Neural progenitor cell (in vitro differentiated cells): ENCODE measurements around the gene NOS1AP. TPM values are rescaled to one million over a fixed set of nuclear protein-coding genes. Genes with fewer than 3 reads are reported as not detected.

Source experiments
- DNase-seq: peaks from one replicate; pipeline ENCODE4 v3.0.0-alpha.2; 2016; ENCODE audit warnings: low spot score
- H2AFZ ChIP-seq: fragments of 200-600 bp; sonication (generic); replicated peaks from 2 replicates; pipeline ENCODE4 v1.6.1; 2016; ENCODE audit warnings: antibody characterized with exemption
- H3F3A ChIP-seq: fragments of 200-600 bp; sonication (generic); 2 replicates; pipeline ENCODE4 v1.6.1; 2016; ENCODE audit warnings: antibody characterized with exemption, low read depth
- H3K27ac ChIP-seq: fragments of 200-600 bp; sonication (generic); 2 replicates; pipeline ENCODE4 v1.5.1; 2016; ENCODE audit warnings: mild to moderate bottlenecking
- H3K27me3 ChIP-seq: fragments of 200-600 bp; sonication (generic); 2 replicates; pipeline ENCODE4 v1.6.1; 2016; ENCODE audit warnings: mild to moderate bottlenecking, moderate library complexity
- H3K36me3 ChIP-seq: fragments of 200-600 bp; sonication (generic); 2 replicates; pipeline ENCODE4 v1.5.1; 2016
- H3K4me1 ChIP-seq: fragments of 200-600 bp; sonication (generic); 2 replicates; pipeline ENCODE4 v1.6.1; 2016; ENCODE audit warnings: mixed run types
- H3K4me2 ChIP-seq: fragments of 200-600 bp; sonication (generic); 2 replicates; pipeline ENCODE4 v1.6.1; 2016
- H3K4me3 ChIP-seq: fragments of 200-600 bp; sonication (generic); 2 replicates; pipeline ENCODE4 v1.5.1; 2016
- H3K79me2 ChIP-seq: fragments of 200-600 bp; sonication (generic); 2 replicates; pipeline ENCODE4 v1.6.1; 2016; ENCODE audit warnings: low read depth
- H3K9ac ChIP-seq: fragments of 200-600 bp; sonication (generic); 2 replicates; pipeline ENCODE4 v1.6.1; 2016
- H3K9me3 ChIP-seq: fragments of 200-600 bp; sonication (generic); 2 replicates; pipeline ENCODE4 v1.5.1; 2016; ENCODE audit warnings: low read depth
- H4K20me1 ChIP-seq: fragments of 200-600 bp; sonication (generic); 2 replicates; pipeline ENCODE4 v1.6.1; 2016; ENCODE audit warnings: low read depth
- H3K27ac Mint-ChIP-seq: 3 replicates; pipeline ENCODE4 v1.8.0; 2021; ENCODE audit warnings: mixed read lengths
- H3K27me3 Mint-ChIP-seq: 2 replicates; pipeline ENCODE4 v1.8.0; 2022; ENCODE audit warnings: low read depth, mild to moderate bottlenecking, inconsistent platforms, moderate library complexity, mixed read lengths; ENCODE audit not compliant: insufficient read depth
- H3K36me3 Mint-ChIP-seq: 3 replicates; pipeline ENCODE4 v1.8.0; 2021; ENCODE audit warnings: mixed read lengths
- H3K4me1 Mint-ChIP-seq: 3 replicates; pipeline ENCODE4 v1.8.0; 2021; ENCODE audit warnings: mixed read lengths
- H3K4me3 Mint-ChIP-seq: 3 replicates; pipeline ENCODE4 v1.8.0; 2021; ENCODE audit warnings: mild to moderate bottlenecking, moderate library complexity, mixed read lengths
- H3K9me3 Mint-ChIP-seq: 3 replicates; pipeline ENCODE4 v1.8.0; 2020; ENCODE audit warnings: mixed read lengths
- CTCF ChIP-seq: fragments of 200-600 bp; sonication (generic); IDR thresholded peaks from 2 replicates; pipeline ENCODE4 v1.5.1; 2017; ENCODE audit warnings: antibody characterized with exemption, mild to moderate bottlenecking
- EZH2 ChIP-seq: fragments of 200-600 bp; sonication (generic); IDR thresholded peaks from 2 replicates; pipeline ENCODE4 v1.6.1; 2017; ENCODE audit warnings: antibody characterized with exemption, mild to moderate bottlenecking, moderate library complexity
- EZH2phosphoT487 ChIP-seq: fragments of 200-600 bp; sonication (generic); IDR thresholded peaks from 2 replicates; pipeline ENCODE4 v1.6.1; 2017; ENCODE audit warnings: antibody characterized with exemption
- total RNA-seq: library from RNA; depleted of rRNA; stranded (reverse); fragments of >200 nt; gene quantifications from 2 replicates; pipeline ENCODE4 v1.2.3, GENCODE V29; 2015; ENCODE audit warnings: low replicate concordance

Gene NOS1AP
- total RNA-seq, 1 donor from 2014 or later, result 2.4 TPM

GRCh38 chr1:162391790-162392563, 322.5 kb downstream of the NOS1AP start:
- Histone ChIP-seq H3F3A (peaks cover 56% of the 10 kb centered on the region), H4K20me1 (no peaks in the 10 kb centered on the region), H3K9ac (no peak overlapping the region), H3K4me1 (peaks cover 49% of the 10 kb centered on the region), H3K79me2 (no peaks in the 10 kb centered on the region), H3K27me3 (no peaks in the 10 kb centered on the region), H3K36me3 (no peaks in the 10 kb centered on the region), H2AFZ (no peak overlapping the region), H3K4me3 (no peak overlapping the region), H3K27ac (peak overlapping the region; percentile 17), H3K4me2 (peak overlapping the region; percentile 30), H3K9me3 (no peaks in the 10 kb centered on the region)
- DNase-seq, result peak; percentile 81
- Mint-ChIP-seq H3K27ac (peak overlapping the region; percentile 82), H3K9me3 (peaks cover 7% of the 10 kb centered on the region), H3K36me3 (peaks cover 2% of the 10 kb centered on the region), H3K4me3 (no peak overlapping the region), H3K27me3 (peaks cover 9% of the 10 kb centered on the region), H3K4me1 (peaks cover 54% of the 10 kb centered on the region)
- TF ChIP-seq CTCF (peak; percentile 83), EZH2 (no peak), EZH2phosphoT487 (peak; percentile 65)

GRCh38 chr1:162396201-162396906, 326.9 kb downstream of the NOS1AP start:
- Histone ChIP-seq H3K27ac (no peak overlapping the region), H3K9ac (no peak overlapping the region), H3F3A (peaks cover 28% of the 10 kb centered on the region), H2AFZ (no peak overlapping the region), H3K9me3 (no peaks in the 10 kb centered on the region), H3K79me2 (no peaks in the 10 kb centered on the region), H3K4me1 (peaks cover 38% of the 10 kb centered on the region), H3K4me3 (no peak overlapping the region), H3K27me3 (no peaks in the 10 kb centered on the region), H3K4me2 (no peak overlapping the region), H3K36me3 (no peaks in the 10 kb centered on the region), H4K20me1 (no peaks in the 10 kb centered on the region)
- DNase-seq, result no peak
- Mint-ChIP-seq H3K36me3 (peaks cover 5% of the 10 kb centered on the region), H3K27me3 (peaks cover 8% of the 10 kb centered on the region), H3K4me1 (peaks cover 43% of the 10 kb centered on the region), H3K9me3 (peaks cover 11% of the 10 kb centered on the region), H3K4me3 (no peak overlapping the region), H3K27ac (peak overlapping the region; percentile 14)
- TF ChIP-seq CTCF (no peak), EZH2 (no peak), EZH2phosphoT487 (no peak)

GRCh38 chr1:162397039-162397448, 327.6 kb downstream of the NOS1AP start:
- H3K9ac ChIP-seq, result no peak overlapping the region
- H3F3A ChIP-seq, result peaks cover 21% of the 10 kb centered on the region
- H3K4me1 ChIP-seq, result peaks cover 33% of the 10 kb centered on the region
- H4K20me1 ChIP-seq, result no peaks in the 10 kb centered on the region
- no peaks in the 10 kb centered on the region for H3K9me3 ChIP-seq
- Mint-ChIP-seq H3K27me3 (peaks cover 6% of the 10 kb centered on the region), H3K9me3 (peaks cover 11% of the 10 kb centered on the region), H3K4me3 (no peak overlapping the region), H3K36me3 (peaks cover 5% of the 10 kb centered on the region), H3K4me1 (peaks cover 42% of the 10 kb centered on the region), H3K27ac (peak overlapping the region; percentile 63)
- H3K27ac ChIP-seq, result no peak overlapping the region
- H3K27me3 ChIP-seq, result no peaks in the 10 kb centered on the region
- TF ChIP-seq CTCF (no peak), EZH2 (no peak), EZH2phosphoT487 (no peak)
- H3K4me3 ChIP-seq, result no peak overlapping the region
- H2AFZ ChIP-seq, result no peak overlapping the region
- H3K4me2 ChIP-seq, result no peak overlapping the region
- no peaks in the 10 kb centered on the region for H3K36me3 ChIP-seq
- no peak for DNase-seq
- H3K79me2 ChIP-seq, result no peaks in the 10 kb centered on the region
